BE2C (cell line): ENCODE data around the gene ZFPL1.

ENCODE experiments used
- DNase-seq: peaks from one replicate; pipeline ENCODE4 v3.0.0-alpha.2; 2020
- H3K27me3 ChIP-seq: fragments of 250-450 bp; sonication (Bioruptor Pico); 2 replicates; pipeline ENCODE4 v1.5.1; 2020; ENCODE audit warnings: mild to moderate bottlenecking
- H3K36me3 ChIP-seq: fragments of 250-450 bp; sonication (Bioruptor Pico); 2 replicates; pipeline ENCODE4 v1.5.1; 2020; ENCODE audit warnings: mild to moderate bottlenecking
- H3K4me1 ChIP-seq: fragments of 250-450 bp; sonication (Bioruptor Pico); 2 replicates; pipeline ENCODE4 v1.5.1; 2020
- H3K4me3 ChIP-seq: 2 replicates; pipeline ENCODE4 v1.5.1; 2011; ENCODE audit warnings: low read depth, low read length
- H3K9me3 ChIP-seq: fragments of 250-450 bp; sonication (Bioruptor Pico); 2 replicates; pipeline ENCODE4 v1.5.1; 2020
- TF ChIP-seq, protein P1 (sequence below): IDR thresholded peaks from 2 replicates; pipeline ENCODE4 v1.5.1; 2012; ENCODE audit warnings: mild to moderate bottlenecking, low read depth, low read length

Gene ZFPL1

DNA sequence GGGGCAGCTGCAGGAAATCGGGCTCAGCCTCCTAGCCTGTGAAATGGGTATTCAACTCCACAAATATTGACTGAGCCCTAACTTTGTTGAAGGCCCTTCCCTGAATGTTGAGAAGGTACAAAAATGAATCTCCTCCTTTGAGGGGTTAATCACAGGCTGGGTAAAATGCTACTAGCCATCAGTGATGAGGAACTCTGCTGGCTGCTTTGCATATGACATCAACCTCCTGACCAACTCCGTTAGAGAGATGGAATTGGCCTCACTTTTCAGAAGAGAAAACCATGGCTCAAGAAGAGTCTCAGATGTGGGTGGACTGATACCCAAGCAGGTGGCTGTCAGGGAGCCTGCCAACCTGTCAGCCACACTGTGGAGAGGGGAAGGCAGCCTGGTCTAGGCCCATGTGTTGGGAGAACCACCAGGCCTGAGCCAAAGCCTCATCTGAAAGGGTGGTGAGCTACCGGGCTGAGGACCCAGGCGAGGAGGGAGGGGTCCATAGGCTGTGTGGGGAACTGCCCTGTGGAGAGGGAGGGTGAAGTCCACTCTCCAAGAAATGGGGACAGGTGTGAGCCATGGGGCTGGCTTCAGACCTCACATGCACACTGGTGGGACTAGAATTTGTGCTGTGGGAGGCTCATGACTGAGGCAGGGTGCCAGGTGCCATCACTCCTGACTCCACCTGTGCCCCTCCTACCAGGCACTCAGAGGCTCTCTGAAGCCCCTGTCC lies 12.0 kb upstream of the ZFPL1 start:
- Histone ChIP-seq H3K4me3 (no peak overlapping the region), H3K4me1 (no peaks in the 10 kb centered on the region), H3K9me3 (no peaks in the 10 kb centered on the region), H3K36me3 (no peaks in the 10 kb centered on the region), H3K27me3 (no peaks in the 10 kb centered on the region)
- TF ChIP-seq, protein P1, sequence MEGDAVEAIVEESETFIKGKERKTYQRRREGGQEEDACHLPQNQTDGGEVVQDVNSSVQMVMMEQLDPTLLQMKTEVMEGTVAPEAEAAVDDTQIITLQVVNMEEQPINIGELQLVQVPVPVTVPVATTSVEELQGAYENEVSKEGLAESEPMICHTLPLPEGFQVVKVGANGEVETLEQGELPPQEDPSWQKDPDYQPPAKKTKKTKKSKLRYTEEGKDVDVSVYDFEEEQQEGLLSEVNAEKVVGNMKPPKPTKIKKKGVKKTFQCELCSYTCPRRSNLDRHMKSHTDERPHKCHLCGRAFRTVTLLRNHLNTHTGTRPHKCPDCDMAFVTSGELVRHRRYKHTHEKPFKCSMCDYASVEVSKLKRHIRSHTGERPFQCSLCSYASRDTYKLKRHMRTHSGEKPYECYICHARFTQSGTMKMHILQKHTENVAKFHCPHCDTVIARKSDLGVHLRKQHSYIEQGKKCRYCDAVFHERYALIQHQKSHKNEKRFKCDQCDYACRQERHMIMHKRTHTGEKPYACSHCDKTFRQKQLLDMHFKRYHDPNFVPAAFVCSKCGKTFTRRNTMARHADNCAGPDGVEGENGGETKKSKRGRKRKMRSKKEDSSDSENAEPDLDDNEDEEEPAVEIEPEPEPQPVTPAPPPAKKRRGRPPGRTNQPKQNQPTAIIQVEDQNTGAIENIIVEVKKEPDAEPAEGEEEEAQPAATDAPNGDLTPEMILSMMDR = no peak
- DNase-seq = no peak

- no peaks in the 10 kb centered on the region for H3K27me3 ChIP-seq
- no peak overlapping the region for H3K4me3 ChIP-seq
- no peaks in the 10 kb centered on the region for H3K36me3 ChIP-seq
- TF ChIP-seq, protein P1 = no peak
- no peaks in the 10 kb centered on the region for H3K4me1 ChIP-seq
- no peak for DNase-seq
- no peaks in the 10 kb centered on the region for H3K9me3 ChIP-seq
These were observed 11.4 kb upstream of the ZFPL1 start for GRCh38 chr11:65072631-65072966.

- Histone ChIP-seq H3K4me1 (no peaks in the 10 kb centered on the region), H3K4me3 (no peak overlapping the region), H3K36me3 (peaks cover 3% of the 10 kb centered on the region; the same call in 1 of the 2 replicates), H3K27me3 (no peaks in the 10 kb centered on the region), H3K9me3 (no peaks in the 10 kb centered on the region)
- no peak for DNase-seq
- TF ChIP-seq, protein P1 = no peak
These were observed 6.6 kb upstream of the ZFPL1 start for GRCh38 chr11:65077451-65077850.

- Histone ChIP-seq H3K27me3 (no peaks in the 10 kb centered on the region), H3K4me1 (no peaks in the 10 kb centered on the region), H3K4me3 (no peak overlapping the region), H3K9me3 (no peaks in the 10 kb centered on the region), H3K36me3 (peaks cover 3% of the 10 kb centered on the region; the same call in 1 of the 2 replicates)
- DNase-seq = peak; percentile 54
- TF ChIP-seq, protein P1 = peak; percentile 61
These were observed 5.9 kb upstream of the ZFPL1 start for GRCh38 chr11:65078151-65078550.

DNA sequence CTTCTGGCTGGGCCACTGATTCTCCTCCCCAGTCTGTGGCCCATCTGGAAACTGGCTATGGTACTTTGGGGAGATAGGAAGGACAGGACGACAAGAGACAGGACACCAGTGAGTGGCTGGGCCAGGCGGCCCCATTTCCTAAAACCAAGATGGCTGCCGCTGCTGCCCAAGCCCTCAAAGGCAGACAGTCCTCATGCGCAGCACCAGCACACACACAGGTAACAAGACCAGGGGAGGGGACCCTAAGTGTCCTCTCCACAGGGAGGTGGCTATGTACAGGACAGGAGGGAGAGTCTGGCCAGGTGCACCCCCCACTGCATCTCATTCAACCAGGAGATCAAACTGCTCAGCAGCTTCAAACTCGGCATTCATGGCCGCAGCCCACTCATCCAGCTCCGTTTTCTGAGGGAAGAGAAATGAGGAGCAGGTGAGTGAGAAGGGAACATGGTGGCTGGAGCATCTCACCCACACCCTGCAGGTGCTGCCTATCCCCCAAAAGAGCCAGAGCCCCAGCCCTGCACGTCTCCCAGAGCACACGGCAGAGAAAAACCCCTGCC lies 5.2 kb upstream of the ZFPL1 start:
- TF ChIP-seq, protein P1 = no peak
- Histone ChIP-seq H3K4me3 (no peak overlapping the region), H3K9me3 (no peaks in the 10 kb centered on the region), H3K4me1 (no peaks in the 10 kb centered on the region), H3K27me3 (no peaks in the 10 kb centered on the region), H3K36me3 (peaks cover 3% of the 10 kb centered on the region; the same call in 1 of the 2 replicates)
- no peak for DNase-seq

DNA sequence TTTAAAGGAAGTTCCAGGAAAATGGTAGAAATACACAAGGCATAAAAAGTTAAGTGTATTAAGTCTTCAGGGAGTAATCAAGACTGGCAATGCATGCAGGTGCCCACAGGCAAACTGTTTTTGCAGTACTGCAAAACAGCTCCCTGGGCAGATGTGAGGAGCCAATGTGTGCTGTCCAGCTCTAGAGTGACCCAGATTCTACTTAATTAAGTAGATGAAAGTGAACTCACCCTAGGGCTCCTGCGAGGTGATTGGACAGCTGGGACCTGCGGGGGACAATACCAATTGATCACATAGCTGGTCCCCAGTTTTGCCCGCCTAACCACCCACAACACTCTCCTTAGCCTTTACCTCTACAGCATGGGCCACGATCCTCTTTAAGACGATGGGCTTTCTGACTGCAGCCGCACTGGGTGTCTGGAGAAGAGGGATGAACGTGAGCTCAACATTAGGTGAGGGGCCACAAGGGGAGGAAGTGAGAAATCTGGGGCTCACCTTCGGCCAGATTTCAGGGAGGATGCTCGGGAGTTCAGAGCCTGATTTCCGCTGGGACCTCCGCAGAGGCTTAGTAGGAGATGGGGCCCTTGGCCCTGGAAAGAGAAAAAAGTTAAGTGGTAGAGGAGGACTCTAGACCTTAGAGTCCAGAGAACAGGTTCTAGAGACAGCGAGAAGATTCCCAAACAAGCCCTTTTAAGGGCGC lies 738 bp upstream of the ZFPL1 start:
- no peak for DNase-seq
- TF ChIP-seq, protein P1 = no peak
- Histone ChIP-seq H3K4me3 (peak overlapping the region; percentile 92), H3K9me3 (no peaks in the 10 kb centered on the region), H3K27me3 (no peaks in the 10 kb centered on the region), H3K4me1 (no peaks in the 10 kb centered on the region), H3K36me3 (peaks cover 3% of the 10 kb centered on the region; the same call in 1 of the 2 replicates)
